GM19455 (cell line): ENCODE results near the gene CACHD1.
"Not testable (repeated sequence)": the region's sequence is repeated elsewhere in the genome, so short reads cannot be mapped to it uniquely, and the experiment has no call there.

Source experiments
- ATAC-seq: cut with Tn5 transposase; IDR thresholded peaks from one replicate; pipeline ENCODE4 v1.9.1; 2021; ENCODE audit not compliant: unreplicated experiment

The CACHD1 gene

DNA sequence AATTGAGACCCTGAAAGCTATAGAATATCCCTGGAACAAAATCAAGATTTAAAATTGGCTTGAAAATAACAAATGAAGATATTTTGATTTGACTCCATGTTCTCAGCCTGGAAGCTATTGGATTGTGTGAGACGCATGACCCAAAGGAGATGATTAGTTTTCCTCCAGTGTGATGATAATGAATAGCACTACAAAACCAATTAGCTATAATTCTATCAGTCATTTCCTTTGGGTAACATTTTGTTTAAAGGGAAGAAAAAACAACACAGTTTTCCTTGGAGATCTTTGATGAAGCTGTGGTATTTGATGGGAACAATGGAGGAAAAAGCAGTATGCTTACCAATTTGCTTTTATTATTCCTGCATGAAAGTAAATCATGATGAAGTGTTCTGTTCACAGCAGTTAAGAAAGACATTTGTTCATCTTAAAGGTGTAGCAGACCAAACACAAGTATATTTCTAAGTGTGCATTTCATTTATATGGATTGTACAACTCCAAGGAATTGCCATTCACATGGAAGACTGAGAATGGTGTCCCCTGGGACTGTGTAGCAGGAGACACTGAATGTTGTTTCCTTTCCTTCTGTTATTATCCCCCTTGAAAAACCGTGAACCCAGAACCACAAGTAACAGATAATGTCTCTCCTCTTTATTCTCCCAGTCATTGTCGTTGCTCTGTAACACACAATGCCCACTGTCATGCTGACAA lies 111.4 kb downstream of the CACHD1 start:
- ATAC-seq = no peak

GRCh38 chr1:64581843-64582185 lies 111.9 kb downstream of the CACHD1 start:
- ATAC-seq = no peak

GRCh38 chr1:64584479-64584878 lies 114.5 kb downstream of the CACHD1 start:
- ATAC-seq = no peak

- no peak for ATAC-seq
Measured at GRCh38 chr1:64588876-64589275, 118.9 kb downstream of the CACHD1 start.

DNA sequence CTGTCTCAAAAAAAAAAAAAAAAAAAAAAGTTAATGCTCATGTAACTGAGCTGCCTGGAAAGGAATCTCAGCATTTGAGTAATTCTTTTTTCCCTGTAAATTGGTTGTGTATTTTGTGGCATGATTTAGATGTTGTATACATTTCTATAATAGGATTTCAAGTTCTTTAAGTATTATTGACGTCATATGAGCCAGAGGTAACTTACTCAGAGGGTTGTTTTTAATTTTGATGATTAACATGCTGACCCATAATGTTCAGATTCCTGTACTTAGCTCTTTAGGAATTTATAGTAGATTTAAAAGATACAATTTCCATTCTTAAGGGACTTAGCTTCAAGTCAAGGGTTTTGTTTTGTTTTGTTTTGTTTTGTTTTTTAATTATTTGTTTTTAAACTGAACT lies 120.4 kb downstream of the CACHD1 start:
- no peak for ATAC-seq

DNA sequence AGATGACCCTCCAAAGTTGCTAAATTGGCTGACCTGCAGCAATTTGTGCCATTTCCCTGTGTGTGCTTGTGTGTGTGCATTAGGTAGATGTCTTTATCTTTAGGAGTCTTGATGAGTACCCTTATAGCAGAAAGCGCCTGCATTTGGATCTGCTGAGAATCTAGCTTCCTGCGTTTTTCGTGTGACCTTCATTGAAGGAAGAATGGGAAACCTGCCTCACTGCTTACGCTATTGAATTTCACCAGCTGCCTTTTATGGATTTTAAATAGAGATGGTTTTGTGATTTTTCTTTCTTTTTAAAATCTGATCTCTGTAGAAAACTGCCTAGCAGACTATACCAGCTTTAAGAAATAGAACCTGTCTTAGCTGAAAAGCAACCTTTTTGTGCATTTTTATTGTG lies 124.5 kb downstream of the CACHD1 start:
- ATAC-seq = no peak

- no peak for ATAC-seq
Measured at GRCh38 chr1:64595871-64596515, 126.1 kb downstream of the CACHD1 start.

DNA sequence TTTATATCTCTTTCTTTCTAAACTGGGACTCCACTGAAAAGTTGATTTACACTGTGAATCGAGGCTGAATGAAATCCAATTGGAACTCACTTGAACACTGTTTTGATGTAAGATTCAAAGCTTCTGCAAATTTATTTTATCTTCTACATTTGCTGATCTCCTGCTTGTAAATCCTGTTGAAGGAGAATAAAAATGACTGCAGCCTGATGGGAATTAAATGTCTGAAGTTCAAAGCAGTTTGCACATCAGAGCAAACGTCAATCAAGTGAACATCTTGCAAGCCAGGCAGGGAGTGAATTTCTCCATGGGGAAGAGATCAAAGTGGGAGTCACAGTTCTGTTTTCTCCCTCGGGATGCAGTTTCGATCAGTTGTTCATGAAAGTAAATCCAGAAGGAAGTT lies 127.2 kb downstream of the CACHD1 start:
- ATAC-seq = no peak

DNA sequence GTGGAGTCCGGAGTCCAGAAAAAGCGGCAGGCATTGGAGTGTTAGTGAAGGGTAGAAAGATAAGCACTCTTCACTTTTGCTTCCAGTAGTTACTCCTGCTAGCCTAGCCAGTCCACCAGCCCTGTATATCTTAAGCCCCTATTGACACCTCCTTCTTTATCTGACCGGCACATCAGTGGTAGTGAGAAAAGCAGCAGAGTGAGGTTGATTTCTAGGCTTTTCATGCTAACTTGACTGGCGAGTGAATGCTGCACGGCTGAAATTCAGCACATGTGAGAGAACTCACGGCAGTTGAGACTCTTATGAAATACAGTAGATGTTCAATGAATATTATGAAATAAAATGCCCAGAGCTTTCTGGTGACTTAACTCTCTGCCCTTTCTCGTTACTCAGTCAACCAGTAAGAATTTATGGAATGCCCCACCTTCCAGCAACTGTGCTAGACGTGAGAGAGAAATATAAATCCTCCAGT lies 128.2 kb downstream of the CACHD1 start:
- ATAC-seq = no peak

DNA sequence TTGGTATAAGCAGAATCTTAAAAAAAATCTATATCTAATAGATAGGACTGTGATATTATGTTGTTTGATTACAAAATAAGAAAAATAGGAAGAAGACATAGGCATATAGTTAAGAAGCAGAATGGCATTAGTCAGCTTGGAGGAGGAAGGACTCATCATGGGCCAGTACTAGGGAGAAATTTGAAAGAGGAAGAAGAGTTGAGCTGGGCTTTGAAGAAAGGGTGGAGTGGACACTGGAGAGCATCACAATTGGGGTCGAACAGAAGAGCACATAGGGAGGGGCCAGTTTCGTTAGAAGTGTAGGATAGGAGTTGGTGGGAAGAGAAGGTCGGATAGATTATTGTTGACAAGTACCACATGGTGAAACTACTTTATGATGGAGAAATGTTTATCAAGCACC lies 129.3 kb downstream of the CACHD1 start:
- no peak for ATAC-seq

DNA sequence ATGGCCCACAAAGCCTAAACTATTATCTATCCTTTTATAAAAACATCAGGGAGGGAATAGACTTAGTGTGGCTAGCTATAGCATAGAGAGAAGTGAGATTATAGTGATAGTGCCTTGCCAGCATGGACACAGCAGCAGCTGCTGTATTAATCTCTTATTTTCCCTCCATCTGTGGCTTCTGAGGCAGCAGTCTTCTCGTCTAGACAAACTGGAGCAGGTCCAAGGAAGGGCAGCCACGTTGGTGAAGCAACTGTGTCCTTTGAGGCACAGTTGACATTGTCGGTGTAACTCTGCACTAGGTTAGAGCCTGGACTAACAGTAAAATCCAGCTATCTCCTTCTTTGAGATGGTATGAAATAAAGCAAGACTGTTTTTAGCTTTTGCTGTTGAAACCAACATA lies 131.3 kb downstream of the CACHD1 start:
- ATAC-seq = no peak

GRCh38 chr1:64608005-64608650 lies 138.2 kb downstream of the CACHD1 start:
- ATAC-seq = no peak

- ATAC-seq = no peak
Measured at GRCh38 chr1:64608651-64609048, 138.7 kb downstream of the CACHD1 start.

GRCh38 chr1:64610950-64611349 lies 141.0 kb downstream of the CACHD1 start:
- not testable (repeated sequence) for ATAC-seq

DNA sequence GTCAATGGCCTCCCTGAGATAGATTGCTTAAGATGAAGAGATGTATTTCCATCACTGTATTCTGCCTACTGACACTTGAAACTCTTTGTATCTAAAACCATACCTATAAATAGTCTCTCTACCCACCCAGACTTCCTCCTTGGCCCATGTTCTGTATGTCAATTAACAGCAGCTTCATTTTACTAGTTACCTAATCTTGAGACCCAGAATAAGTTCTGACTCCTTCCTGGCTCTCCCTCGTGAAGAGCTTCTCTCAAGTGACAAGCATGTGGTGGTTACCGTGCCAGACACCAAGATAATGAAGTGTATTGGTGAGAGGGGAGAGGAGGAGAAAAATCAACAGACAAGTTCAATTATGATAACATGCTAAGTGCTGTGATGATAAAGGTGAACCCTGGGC lies 146.1 kb downstream of the CACHD1 start:
- ATAC-seq = no peak

- ATAC-seq = no peak
Measured at GRCh38 chr1:64623750-64624191, 153.8 kb downstream of the CACHD1 start.

- ATAC-seq = no peak
Measured at GRCh38 chr1:64624218-64624713, 154.3 kb downstream of the CACHD1 start.

GRCh38 chr1:64624808-64625207 lies 154.9 kb downstream of the CACHD1 start:
- no peak for ATAC-seq

- no peak for ATAC-seq
Measured at GRCh38 chr1:64630611-64631010, 160.7 kb downstream of the CACHD1 start.

- ATAC-seq = no peak
Measured at GRCh38 chr1:64631346-64632034, 161.6 kb downstream of the CACHD1 start.

GRCh38 chr1:64632936-64633335 lies 163.0 kb downstream of the CACHD1 start:
- no peak for ATAC-seq
